ENCODE measurements around the gene PABPC5.

PABPC5 gene

DNA sequence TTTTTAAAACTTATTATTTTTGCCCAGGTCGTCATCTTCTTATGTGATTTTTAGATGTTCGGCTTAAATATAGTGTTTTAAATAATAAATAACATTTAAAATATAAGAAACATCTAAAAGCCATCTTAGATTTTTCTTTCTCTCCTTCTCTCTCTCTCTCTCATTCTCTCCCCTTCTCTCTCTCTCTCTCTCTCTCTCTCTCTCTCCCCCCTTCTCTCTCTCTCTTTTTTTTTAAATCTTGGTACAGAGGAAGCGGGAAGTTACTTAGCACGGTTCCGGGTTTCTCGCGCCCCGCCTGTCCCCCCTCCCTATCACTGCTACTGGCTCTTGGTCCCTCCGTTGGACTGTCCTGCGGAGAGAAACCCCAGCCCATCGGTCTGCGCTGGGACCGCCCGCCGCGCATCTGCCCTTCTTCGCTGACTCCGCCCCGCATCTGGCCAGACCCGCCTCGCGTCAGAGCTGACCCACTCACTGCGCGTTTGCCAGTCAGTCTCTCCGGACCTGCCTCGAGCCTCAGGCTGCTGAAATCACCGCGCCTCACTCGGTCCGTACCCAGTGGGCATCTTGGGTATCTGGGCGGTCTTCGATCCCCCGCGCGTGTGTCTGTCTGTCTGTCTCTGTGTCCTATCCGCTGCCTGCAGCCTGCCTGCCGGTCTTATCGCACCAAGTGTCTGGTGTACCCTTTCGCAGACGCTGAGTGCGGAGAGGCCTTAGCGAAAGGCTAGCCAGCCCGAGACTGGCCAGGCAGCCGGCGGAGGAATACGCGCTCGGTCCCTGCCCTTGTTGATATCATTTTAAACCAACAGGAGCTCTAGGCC is at the start of gene PABPC5:
Gene PABPC5, plus strand, starts transcription at position 489 of the 818 bp plus-strand sequence. CDS start 739 bp downstream, outside the sequence.
- H3K27ac ChIP-seq = peak within 1 kb of the TSS; percentile 81 to 87

DNA sequence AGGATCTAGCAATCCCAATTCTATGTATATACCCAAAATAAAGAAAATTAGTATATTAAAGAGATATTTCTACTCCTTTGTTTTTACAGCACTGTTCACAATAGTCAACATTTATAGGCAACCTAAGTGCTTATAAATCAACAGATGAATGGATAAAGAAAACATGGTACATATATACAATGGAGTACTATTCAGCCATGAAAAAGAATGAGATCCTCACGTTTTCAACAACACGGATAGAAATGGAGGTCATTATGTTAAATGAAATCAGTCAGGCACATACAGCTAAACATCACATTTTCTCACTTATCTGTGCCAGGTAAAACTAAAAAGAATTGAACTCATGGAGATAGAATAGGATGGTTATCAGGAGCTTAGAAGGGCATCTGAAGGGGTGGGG is 45.6 kb upstream of the PABPC5 start:
- H3K27me3 ChIP-seq = no peaks in the 10 kb centered on the region
- H3K4me3 ChIP-seq = no peak overlapping the region
- intact Hi-C loops (cut with DNase I; ENCODE audit: low total_unique reads) = no loop called here
- H3K36me3 ChIP-seq = no peaks in the 10 kb centered on the region
- TF ChIP-seq, protein P1, sequence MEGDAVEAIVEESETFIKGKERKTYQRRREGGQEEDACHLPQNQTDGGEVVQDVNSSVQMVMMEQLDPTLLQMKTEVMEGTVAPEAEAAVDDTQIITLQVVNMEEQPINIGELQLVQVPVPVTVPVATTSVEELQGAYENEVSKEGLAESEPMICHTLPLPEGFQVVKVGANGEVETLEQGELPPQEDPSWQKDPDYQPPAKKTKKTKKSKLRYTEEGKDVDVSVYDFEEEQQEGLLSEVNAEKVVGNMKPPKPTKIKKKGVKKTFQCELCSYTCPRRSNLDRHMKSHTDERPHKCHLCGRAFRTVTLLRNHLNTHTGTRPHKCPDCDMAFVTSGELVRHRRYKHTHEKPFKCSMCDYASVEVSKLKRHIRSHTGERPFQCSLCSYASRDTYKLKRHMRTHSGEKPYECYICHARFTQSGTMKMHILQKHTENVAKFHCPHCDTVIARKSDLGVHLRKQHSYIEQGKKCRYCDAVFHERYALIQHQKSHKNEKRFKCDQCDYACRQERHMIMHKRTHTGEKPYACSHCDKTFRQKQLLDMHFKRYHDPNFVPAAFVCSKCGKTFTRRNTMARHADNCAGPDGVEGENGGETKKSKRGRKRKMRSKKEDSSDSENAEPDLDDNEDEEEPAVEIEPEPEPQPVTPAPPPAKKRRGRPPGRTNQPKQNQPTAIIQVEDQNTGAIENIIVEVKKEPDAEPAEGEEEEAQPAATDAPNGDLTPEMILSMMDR (IDR thresholded peaks at IDR 0.05) = no peak
- DNase-seq = no peak
- no peaks in the 10 kb centered on the region for H3K9me3 ChIP-seq
- H3K27ac ChIP-seq = no peak overlapping the region
- no peaks in the 10 kb centered on the region for H3K4me1 ChIP-seq

More for the DNA sequence above, at the start of gene PABPC5:
- Histone ChIP-seq H3K9me3 (no peaks in the 10 kb centered on the region), H3K4me3 (peak within 1 kb of the TSS; percentile 56 to 61), H3K4me1 (peaks cover 0 to 16% (median 0%) of the 10 kb centered on the region in 4 donors), H3K27me3 (no peaks in the 10 kb centered on the region), H3K36me3 (no peaks in the 10 kb centered on the region)
- TF ChIP-seq, protein P1 (IDR thresholded peaks at IDR 0.05) = peak in 1 of 2 experiments; percentile 14
- intact Hi-C loops (cut with DNase I; ENCODE audit: low total_unique reads) = no loop called here
- DNase-seq = peak; percentile 72 to 91

- TF ChIP-seq, protein P1 (IDR thresholded peaks at IDR 0.05) = peak; percentile 22 to 33
- no peak for DNase-seq
- H3K4me3 ChIP-seq = no peak overlapping the region
- H3K36me3 ChIP-seq = no peaks in the 10 kb centered on the region
- H3K4me1 ChIP-seq = no peaks in the 10 kb centered on the region
- H3K27me3 ChIP-seq = no peaks in the 10 kb centered on the region
- peaks cover 0 to 6% (median 0%) of the 10 kb centered on the region in 3 donors for H3K9me3 ChIP-seq
- no peak overlapping the region for H3K27ac ChIP-seq
- intact Hi-C loops (cut with DNase I; ENCODE audit: low total_unique reads) = no loop called here
These were observed 19.9 kb upstream of the PABPC5 start for GRCh38 chrX:91414713-91415112.

GRCh38 chrX:91435395-91435794 is 756 bp downstream of the PABPC5 start:
- Histone ChIP-seq H3K4me3 (peak overlapping the region; percentile 56 to 61), H3K27ac (peak overlapping the region; percentile 81 to 87), H3K27me3 (no peaks in the 10 kb centered on the region), H3K9me3 (no peaks in the 10 kb centered on the region), H3K4me1 (peaks cover 0 to 16% (median 0%) of the 10 kb centered on the region in 4 donors), H3K36me3 (no peaks in the 10 kb centered on the region)
- intact Hi-C loops (cut with DNase I; ENCODE audit: low total_unique reads) = no loop called here
- TF ChIP-seq, protein P1 (IDR thresholded peaks at IDR 0.05) = no peak
- DNase-seq = no peak

Data from tibial artery (tissue), 4 donors.